ENCODE measurements around the gene SLC25A47.

The SLC25A47 gene

DNA sequence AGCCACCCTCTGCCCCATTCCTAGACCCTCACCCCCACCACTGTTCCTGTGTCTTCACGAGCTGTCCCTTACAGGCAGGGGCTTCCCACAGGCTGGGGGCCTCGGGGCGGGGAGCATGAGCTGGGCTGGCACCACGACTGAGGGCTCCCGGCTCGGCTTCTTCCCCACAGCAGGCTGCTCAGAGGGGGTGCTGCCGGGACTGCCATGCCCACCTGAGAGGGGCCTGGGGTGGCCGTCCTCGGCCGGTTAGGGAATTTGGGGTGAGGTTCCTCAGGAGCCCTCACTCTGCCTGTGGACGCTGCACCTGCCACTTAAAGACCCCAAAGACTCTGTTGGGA, 6.8 kb downstream of the SLC25A47 start:
- no peak for DNase-seq (ENCODE audit: low read depth)
- TF ChIP-seq, protein P1, sequence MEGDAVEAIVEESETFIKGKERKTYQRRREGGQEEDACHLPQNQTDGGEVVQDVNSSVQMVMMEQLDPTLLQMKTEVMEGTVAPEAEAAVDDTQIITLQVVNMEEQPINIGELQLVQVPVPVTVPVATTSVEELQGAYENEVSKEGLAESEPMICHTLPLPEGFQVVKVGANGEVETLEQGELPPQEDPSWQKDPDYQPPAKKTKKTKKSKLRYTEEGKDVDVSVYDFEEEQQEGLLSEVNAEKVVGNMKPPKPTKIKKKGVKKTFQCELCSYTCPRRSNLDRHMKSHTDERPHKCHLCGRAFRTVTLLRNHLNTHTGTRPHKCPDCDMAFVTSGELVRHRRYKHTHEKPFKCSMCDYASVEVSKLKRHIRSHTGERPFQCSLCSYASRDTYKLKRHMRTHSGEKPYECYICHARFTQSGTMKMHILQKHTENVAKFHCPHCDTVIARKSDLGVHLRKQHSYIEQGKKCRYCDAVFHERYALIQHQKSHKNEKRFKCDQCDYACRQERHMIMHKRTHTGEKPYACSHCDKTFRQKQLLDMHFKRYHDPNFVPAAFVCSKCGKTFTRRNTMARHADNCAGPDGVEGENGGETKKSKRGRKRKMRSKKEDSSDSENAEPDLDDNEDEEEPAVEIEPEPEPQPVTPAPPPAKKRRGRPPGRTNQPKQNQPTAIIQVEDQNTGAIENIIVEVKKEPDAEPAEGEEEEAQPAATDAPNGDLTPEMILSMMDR (IDR thresholded peaks at IDR 0.05; ENCODE audit: insufficient read depth, low read depth, low read length, missing control alignments), result no peak
- H3K4me3 ChIP-seq (ENCODE audit: low read depth, low read length), result no peak overlapping the region

DNA sequence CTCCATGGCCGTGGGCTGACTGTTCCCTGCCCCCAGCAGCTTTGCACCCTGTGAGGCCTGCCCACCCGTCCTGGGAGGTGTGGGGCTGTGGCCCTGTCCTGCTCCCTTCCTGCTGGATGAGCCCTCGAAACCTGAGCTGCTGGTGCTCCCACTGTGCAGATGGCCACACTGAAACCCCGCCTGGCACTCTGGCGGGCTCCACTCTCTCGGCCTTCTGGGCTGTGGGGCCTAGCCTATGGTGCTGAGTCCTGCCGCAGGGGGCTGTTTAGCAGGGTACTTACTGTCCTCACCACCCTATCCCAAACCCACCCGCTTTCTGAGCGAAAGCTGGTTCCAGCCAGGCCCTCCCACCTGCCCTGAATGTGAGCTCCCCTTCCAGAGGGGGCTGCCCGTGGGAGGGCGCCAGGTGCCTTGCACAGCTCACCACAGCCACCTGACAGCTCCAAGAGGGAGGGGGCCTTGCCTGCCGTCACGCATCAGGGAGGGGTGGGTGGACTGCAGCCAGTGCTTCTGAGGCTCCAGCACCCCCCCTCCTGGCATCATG, 7.3 kb downstream of the SLC25A47 start:
- no peak overlapping the region for H3K4me3 ChIP-seq (ENCODE audit: low read depth, low read length)
- TF ChIP-seq, protein P1 (IDR thresholded peaks at IDR 0.05; ENCODE audit: insufficient read depth, low read depth, low read length, missing control alignments), result no peak
- DNase-seq (ENCODE audit: low read depth), result no peak

DNA sequence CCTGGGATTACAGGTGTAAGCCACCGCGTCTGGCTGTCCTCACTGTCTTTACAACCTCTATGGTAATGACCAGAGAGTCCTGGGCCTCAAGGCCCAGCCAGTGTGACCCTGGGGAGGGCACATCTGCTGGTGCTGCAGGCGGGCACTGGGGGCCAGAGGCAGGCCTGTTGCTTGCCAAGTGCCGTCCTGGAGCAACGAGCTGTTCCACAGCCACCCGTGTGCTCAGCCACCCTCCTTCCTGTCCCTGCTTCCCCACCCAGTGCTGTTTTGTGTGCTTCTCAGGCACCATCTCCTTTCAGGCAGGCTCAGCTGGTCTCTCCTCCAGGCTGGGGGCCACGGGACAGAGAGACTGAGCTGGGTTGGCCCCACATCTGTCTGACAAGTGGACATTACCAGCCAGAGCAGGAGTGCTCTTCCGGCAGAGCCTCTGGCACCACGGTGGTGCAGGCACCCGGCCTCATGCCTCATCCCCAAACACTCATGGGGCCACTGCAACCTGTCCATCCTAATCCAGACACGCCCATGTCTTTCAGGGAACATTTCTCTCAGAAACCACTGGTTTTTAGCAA, 9.0 kb downstream of the SLC25A47 start:
- TF ChIP-seq, protein P1 (IDR thresholded peaks at IDR 0.05; ENCODE audit: insufficient read depth, low read depth, low read length, missing control alignments), result no peak
- no peak for DNase-seq (ENCODE audit: low read depth)
- no peak overlapping the region for H3K4me3 ChIP-seq (ENCODE audit: low read depth, low read length)

DNA sequence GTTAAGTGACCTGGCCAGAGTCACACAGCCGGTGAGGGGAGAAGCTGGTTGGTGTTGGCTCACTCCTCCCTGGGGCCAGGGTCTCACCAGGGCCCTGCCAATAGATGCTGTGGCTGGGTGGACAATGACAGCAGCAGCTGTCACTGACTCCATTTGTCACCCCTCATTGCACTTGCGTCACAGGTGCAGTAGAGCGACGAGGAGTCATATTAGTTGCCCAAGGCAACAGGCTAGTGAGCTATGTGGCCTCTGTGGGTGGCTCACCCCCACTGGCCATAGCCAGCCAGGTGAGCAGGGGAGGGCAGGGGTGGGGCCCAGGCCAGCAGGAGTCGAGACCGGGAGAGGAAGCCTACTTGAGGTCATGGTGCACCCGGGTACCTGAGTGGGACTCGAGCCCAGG, 9.7 kb downstream of the SLC25A47 start:
- TF ChIP-seq, protein P1 (IDR thresholded peaks at IDR 0.05; ENCODE audit: insufficient read depth, low read depth, low read length, missing control alignments), result no peak
- no peak overlapping the region for H3K4me3 ChIP-seq (ENCODE audit: low read depth, low read length)
- no peak for DNase-seq (ENCODE audit: low read depth)

DNA sequence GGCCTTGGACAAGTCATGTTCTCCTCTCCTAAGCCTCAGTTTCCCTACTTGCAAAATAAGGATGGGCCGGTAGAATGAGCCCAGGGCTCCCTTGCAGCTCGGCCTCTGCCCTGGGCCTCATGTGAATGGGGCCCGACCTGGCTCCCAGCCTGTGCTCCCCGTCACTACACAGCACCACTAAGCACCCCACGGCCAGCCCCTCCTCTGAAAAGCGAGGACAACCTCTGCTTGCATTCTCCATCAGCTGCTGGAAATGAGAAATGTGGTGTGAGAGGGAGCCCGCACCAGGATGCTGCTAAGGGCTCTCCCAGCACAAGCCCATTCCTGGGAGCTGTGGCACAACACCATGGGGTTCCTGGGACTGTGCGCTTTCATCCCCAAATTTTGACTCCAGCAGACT, 10.2 kb downstream of the SLC25A47 start:
- DNase-seq (ENCODE audit: low read depth), result no peak
- TF ChIP-seq, protein P1 (IDR thresholded peaks at IDR 0.05; ENCODE audit: insufficient read depth, low read depth, low read length, missing control alignments), result no peak

DNA sequence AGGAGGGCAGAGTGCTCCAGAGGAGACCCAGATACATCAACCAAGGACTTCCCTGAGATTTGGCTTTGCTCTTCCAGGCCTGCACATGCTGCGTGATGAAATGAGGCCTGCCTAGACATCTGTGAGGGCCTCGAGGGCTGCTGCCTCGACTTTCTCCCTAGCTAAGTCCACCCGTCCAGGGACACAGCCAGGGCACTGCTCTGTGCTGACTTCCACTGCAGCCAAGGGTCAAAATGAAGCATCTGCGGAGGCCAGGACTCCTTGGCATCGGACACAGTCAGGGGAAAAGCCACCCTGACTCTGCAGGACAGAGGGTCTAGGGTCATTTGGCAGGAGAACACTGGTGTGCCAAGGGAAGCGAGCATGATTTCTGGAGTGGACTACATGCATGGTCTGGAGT, 10.7 kb downstream of the SLC25A47 start:
- TF ChIP-seq, protein P1 (IDR thresholded peaks at IDR 0.05; ENCODE audit: insufficient read depth, low read depth, low read length, missing control alignments), result no peak
- no peak for DNase-seq (ENCODE audit: low read depth)
- H3K4me3 ChIP-seq (ENCODE audit: low read depth, low read length), result no peak overlapping the region

More for the DNA sequence above, 10.2 kb downstream of the SLC25A47 start:
- no peak overlapping the region for H3K4me3 ChIP-seq (ENCODE audit: low read depth, low read length)

DNA sequence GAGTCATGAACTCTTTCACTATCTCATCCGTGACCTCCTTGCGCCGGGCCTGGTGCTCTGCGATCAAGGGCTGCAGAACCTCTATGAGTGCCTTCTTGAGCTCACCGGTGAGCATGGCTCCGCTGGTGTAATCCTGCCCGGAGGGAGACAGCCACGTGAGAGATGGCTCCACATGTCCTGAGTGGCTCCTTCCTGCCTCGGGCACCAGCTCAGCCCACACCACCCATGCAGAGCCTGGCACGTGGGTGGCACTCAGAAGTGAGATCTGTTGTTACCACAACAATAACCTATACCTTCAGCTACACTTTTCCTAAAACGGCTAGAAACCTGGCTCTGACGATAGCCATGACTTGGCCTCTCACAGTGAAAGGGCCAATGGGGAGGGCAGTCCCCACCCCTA, 11.8 kb downstream of the SLC25A47 start:
- TF ChIP-seq, protein P1 (IDR thresholded peaks at IDR 0.05; ENCODE audit: insufficient read depth, low read depth, low read length, missing control alignments), result no peak
- H3K4me3 ChIP-seq (ENCODE audit: low read depth, low read length), result no peak overlapping the region
- DNase-seq (ENCODE audit: low read depth), result no peak

Data from GM12865 (cell line).